HG03469 (cell line): ENCODE measurements around the gene PHACTR2.
"Not testable (repeated sequence)": the region's sequence is repeated elsewhere in the genome, so short reads cannot be mapped to it uniquely, and the experiment has no call there.

Experiments
- ATAC-seq: cut with Tn5 transposase; IDR thresholded peaks from one replicate; pipeline ENCODE4 v1.9.1; 2021; ENCODE audit warnings: mild to moderate bottlenecking, moderate library complexity, moderate number of reproducible peaks; ENCODE audit not compliant: unreplicated experiment

Gene PHACTR2

DNA sequence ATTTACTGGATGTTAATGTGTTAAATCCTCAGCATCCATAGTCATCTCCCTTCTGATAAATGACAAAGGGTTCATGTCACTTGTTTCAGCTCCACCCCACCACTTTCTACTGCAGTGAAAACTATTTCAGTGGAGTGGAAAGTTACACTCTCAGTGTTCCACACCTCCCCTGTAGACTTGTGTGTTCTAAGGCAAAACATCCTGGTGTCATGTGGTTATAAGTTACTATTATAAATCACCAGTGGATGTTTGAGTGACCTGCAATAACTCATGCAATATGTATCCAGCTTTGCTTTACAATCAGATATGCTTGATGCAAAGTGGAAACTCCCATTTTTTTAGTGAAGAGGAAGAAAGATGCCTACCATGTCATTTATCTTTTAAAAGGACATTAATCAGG is 83.3 kb downstream of the PHACTR2 start:
- no peak for ATAC-seq

DNA sequence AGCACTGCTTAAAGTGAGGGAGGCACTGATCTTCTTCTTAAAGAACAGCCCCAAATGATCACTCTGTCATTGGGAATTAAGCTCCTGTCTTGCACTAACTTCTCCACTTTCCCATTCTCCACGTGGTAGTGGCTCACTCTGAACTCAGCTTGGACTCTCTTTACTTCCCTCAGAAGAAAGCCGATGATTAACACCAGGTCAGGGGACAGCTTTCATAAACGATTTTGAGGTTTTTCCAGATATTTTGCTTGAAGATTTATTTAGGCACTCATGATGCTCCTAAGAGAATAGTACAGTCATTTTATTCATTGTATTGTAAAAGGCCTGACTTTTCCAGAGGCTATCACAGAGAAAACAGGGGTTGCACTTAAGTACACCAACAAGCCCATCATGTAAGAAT is 84.4 kb downstream of the PHACTR2 start:
- ATAC-seq = no peak

DNA sequence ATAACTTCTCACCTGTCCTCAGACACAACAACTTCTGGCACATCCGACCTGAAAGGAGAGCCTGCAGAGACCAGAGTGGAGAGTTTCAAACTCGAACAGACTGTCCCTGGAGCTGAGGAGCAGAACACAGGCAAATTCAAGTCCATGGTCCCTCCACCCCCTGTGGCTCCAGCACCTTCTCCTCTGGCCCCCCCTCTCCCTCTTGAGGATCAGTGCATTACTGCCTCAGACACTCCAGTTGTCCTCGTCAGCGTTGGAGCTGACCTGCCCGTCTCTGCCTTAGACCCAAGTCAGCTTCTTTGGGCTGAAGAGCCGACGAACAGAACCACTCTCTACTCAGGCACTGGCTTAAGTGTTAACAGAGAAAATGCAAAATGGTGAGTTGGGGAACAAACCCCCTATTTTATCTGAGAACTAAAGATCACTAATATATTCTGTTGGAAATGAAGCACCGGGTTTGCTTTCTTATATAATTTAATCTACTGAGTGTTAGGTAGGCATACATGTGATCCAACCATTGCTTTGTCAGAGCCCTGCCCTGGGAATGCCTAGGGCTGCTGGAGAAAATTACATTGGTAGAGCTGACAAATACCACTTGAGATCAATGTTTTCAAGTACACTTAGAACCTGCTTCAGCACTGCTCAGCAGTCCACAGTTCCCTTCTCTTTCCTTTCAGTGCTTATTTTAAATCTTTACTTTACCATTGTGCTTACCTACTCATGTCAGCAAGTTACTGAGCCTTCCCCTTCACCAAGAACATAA is 87.8 kb downstream of the PHACTR2 start:
- no peak for ATAC-seq

DNA sequence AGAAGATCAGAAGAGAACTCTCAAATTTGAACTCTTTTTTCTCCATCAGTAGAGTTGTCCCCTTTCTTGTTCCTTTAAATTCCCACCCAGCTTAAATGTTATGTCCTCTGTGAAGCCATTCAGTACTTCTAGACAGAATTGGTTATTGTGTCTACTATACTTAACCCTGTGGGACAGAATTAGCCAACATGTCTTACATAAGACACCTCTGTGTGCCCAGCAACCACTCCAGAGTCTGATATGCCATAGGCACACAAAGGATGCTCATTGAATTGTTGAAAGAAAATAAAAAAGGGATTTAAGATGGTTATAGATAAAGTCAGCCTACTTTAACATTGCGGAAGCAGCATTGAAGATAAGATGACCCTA is 88.4 kb downstream of the PHACTR2 start:
- ATAC-seq = no peak

DNA sequence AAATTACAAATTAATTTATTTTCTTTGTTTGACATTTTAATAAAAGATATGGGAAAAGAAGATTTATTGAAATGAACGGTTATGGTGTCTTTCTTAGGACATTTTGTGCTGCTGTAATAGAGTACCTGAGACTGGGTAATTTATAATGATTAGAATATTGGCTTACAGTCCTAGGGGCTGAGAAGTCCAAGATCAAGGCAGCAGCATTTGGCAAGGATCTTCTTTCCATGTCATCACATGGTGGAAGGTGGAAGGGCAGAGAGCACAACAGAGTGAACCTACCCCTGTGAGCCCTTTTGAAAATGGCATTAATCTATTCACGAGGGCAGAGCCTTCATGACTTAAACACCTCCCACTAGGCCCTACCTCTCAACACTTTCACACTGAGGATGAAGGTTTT is 89.7 kb downstream of the PHACTR2 start:
- ATAC-seq = no peak

DNA sequence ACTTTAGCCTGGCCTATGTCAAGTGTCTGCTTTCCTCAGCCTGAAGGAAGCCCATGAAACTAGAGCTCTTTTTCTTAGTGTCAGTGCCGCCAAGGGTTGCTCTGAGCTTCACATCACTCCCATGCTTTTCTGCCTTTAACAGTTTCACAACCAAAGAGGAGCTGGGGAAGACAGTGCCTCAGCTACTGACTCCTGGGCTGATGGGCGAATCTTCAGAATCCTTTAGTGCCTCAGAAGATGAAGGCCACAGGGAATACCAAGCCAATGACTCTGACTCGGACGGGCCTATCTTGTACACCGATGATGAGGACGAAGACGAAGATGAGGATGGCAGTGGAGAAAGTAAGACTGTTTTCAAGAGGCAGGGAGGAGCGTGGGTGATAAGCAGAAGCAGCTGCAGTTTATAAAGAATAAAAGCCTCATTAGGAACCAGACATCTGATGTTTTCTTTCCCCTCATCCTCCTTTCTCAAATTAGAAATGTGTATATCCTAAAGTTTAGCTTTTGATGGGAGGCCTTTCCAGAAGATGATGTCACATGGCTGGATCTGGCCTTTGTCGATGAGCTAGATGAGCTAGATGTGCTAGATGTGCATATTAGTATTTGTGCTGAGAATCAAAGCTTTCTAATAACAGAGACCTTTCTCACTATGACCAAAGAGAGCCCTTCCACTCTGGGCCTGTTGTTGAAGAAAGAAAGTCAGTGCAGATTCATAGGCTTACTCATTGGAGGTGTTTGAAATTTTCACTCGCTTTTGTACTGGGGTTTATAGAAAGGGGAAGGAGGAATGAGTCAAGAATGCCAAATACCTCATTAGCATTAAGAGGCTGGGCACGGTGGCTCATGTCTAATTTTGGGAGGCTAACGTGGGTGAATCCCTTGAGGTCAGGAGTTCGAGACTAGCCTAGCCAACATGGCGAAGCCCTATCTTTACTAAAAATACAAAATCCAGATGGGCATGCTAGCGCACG is 94.6 kb downstream of the PHACTR2 start:
- ATAC-seq = no peak

DNA sequence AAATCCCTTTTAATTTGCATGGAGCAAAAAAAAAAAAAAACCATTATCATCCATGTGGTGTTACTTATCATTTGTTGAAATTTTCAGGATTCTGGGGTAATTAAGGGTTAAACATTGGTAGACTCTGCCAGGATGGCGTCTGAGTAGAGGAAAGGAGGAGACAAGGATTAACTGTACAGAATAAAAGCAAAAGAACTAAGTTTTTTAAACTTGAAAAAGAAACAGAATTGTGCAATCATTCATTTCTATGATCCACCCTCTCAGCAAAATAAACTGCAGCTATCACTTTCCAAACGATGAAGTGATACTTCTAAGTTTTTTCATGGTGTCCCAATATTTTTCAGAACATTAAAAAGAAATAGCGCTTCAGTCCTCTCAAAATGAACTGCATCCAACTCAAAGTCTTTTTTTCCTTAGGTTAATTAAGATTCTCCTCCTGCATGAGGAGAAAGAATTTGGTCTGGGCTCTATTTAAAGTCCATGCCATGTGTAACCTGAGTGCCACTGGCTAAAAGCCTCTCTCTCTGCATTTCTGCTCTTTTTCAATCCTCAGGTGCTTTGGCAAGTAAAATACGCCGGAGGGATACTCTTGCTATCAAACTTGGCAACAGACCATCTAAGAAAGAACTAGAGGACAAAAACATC is 95.9 kb downstream of the PHACTR2 start:
- no peak for ATAC-seq

DNA sequence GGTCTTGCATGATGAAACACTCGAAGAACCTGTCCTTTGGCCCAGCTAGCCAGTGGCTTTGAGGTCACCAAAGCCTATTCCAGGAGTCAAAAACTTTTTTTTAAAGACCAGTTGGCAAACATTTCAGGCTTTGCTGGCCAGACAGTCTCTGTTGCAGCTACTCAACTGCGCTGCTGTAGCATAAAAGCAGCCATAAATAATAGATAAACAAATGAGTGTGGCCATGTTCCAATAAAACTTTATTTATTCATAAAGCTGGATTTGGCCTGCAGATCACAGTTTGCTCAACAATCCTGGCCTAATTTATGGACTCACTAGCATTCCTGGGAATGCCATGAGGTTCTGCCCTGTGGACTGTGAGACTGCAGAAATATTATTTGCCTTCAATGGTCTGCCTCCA is 96.6 kb downstream of the PHACTR2 start:
- no peak for ATAC-seq

DNA sequence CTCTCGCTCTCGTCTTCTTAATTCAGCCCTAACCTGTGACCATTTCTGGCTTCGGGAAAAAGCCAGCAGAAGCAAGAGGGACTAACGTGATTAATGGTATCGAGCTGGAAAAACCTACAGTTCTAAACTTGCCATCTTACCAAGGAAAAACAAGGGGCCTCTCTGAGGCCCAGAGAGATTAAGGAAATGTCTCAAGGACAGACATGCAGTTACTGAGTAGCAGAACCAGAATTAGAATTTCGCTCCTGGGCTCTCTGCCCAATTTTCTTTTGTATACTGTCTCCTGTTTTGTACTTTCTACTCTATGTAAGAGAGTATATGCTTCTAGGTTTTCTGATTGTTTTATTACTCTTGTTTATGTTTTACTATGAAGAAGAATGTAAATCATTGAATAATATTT is 97.6 kb downstream of the PHACTR2 start:
- no peak for ATAC-seq

DNA sequence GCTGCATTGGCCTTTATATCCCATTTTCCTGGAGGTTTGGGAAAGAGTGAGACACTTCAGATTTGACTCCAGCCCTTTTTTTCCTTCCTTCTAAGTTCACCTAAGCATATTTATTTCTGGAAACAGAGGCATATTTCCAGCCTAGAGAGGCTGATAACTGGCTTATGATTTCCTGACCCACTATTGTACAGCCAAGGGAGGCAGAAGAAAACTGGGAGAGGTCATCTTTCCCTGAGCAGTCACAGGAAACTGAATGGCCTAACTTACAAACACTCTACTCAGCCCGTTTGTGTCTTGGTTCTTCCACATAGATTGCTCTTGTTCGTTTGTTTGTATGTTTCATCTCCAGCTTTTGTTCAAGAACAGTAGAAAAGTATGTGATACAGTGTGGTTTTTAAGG is 101.2 kb downstream of the PHACTR2 start:
- ATAC-seq = no peak

DNA sequence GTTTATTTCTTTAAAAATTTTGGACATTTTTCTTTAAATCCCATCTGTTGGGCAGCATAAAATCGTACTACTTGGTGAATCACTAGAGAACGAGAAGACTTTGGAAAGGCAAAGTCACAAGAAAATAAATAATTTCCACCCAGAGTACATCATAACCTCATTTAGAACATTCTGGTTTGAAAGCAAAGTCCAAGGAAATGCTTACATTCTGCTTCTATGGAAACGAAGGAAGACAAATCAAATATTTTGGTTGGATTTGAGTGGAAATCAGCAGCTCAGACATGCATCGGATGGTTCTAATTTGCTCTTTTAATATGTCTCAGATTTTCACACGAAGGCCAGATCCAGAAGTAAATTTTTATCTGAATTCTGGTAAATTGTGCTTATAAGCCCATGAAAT is 104.7 kb downstream of the PHACTR2 start:
- ATAC-seq = no peak

DNA sequence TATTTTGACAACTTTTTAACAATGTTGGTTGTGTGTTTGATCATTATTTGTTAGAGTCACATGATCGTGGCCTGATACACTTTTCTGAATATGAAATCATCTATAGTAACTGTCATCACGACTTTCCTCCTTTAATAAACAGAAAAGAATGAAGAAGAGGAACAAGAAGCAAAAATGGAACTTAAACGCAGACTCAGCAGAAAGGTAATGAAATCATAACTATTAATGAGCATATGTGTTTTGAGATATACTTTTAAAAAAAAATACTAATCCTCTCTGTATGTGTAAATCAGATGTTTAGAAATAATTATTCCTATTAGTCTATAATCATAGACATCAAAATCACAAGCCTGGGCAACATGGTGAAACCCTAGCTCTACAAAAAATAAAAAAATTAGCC is 105.3 kb downstream of the PHACTR2 start:
- no peak for ATAC-seq

DNA sequence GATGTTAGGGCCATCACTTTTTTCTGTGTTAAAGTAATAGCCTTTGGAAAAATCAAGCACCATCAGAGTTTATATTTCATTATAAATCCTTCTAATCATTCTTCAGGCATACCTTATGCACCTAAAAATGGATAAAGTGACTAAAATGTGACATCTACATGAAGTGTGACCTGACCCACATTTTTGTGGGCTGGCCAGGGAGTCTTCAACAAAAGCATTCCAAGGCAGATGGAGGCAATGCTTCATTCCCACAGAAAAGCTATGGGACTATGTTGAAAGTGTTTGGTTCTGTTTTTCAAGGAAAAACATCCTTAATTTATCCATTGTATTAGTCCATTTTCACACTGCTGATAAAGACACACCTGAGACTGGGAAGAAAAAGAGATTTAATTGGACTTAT is 106.6 kb downstream of the PHACTR2 start:
- no peak for ATAC-seq

DNA sequence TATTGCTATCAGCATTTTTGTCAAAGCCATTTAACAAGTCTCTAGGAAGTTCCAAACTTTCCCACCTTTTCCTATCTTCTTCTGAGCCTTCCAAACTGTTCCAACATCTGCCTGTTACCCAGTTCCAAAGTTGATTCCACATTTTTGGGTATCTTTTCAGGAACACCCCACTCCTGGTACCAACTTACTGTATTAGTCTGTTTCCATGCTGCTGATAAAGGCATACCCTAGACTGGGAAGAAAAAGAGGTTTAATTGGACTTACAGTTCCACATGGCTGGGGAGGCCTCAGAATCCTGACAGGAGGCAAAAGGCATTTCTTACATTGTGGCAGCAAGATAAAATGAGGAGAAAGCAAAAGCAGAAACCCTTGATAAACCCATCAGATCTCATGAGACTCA is 108.6 kb downstream of the PHACTR2 start:
- not testable (repeated sequence) for ATAC-seq

DNA sequence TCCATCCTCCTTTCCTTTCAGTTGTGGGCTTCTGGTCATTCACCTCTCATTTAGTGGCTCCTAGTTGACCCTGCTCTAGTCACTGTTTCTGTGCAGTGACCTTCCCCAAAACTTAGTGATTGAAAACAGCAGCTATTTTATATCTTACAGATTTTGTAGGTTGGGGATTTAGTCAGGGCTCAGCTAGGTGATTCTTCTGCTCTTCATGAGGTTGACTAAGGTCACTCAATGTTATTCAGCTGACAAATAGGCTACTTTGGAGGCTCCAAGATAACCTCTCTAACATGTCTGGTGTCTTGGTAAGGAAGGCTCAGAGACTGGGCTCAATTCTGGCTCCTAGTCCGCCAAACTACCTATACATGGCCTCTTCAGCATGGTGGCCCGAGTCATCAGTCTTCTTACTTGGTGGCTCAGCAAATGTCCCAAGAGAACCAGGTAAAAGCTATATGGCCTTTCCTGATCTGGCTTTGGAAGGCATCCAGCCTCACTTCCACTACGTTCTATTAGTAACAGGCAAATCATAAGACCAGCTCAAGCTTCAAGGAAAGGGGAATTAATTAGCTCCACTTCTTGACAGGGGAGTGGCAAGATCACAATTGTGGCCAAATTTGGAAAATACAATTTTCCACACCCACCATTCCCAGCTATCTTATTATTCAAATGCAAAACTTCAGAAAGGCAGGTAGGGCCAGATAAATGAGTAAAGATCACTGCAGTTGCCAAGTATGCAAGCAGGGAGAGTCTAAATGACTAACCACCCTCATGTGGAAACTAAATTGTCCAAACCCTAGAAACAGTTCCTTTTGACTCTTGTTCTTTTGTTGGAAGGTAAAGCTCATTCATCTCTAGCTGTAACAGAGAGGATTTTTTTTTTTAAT is 114.9 kb downstream of the PHACTR2 start:
- no peak for ATAC-seq

DNA sequence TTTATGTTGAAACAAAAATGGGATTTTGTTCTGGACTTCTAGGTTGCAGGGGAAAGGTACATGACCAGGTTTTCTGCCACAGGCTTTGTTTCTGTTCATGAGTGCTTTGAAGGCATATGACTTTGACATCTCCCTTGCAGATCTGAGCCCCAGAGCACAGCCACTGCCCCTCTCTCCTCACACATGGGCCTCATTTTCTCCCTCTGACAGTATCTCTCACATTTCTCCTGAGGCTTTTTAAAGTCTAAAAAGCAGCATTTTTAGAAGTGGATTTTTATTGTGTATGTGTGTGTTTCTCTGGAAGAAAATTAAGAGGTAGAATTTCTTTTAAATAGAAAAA is 115.5 kb downstream of the PHACTR2 start:
- no peak for ATAC-seq

DNA sequence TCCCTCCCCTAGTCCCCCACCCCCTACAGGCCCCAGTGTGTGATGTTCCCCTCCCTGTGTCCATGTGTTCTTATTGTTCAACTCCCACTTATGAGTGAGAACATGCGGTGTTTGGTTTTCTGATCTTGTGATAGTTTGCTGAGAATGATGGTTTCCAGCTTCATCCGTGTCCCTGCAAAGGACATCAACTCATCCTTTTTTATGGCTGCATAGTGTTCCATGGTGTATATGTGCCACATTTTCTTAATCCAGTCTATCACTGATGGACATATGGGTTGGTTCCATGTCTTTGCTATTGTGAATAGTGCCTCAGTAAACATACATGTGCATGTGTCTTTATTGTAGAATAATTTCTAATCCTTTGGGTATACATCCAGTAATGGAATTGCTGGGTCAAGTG is 118.8 kb downstream of the PHACTR2 start:
- not testable (repeated sequence) for ATAC-seq

DNA sequence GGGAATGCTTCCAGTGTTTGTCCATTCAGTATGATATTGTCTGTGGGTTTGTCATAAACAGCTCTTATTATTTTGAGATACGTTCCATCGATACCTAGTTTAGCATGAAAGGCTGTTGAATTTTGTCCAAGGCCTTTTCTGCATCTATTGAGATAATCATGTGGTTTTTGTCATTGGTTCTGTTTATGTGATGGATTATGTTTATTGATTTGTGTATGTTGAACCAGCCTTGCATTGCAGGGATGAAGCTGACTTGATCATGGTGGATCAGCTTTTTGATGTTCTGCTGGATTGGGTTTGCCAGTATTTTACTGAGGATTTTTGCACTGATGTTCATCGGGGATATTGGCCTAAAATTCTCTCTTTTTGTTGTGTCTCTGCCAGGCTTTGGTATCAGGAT is 120.7 kb downstream of the PHACTR2 start:
- not testable (repeated sequence) for ATAC-seq

DNA sequence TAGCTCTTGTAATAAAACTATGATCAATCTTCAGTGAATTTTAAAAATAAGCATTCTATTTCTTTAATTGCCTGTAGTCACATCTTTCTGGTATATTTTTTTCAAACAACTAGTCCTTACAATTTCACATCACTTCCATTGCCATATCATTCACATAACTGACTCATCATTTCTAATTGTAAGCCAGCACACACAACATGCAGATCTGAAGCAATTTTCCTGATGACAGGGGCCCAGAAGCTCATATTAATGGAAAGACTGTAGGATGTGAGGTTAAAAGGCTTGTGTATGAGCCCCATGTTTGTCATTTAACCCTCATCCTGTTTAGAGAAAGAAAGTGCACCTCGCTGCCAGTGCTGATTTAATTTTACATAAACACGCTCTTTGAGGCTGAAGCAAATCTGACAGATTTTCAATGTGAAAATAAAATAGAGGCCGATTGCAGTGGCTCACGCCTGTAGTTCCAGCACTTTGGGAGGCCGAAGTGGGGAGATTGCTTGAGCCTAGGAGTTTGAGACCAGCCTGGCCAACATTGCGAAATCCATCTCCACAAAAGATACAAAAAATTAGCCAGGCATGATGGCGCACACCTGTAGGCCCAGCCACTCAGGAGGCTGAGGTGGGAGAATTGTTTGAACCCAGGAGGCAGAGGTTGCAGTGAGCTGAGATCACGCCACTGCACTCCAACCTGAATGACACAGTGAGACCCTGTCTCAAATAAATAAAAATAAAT is 125.2 kb downstream of the PHACTR2 start:
- no peak for ATAC-seq
